ENCODE measurements around the gene ZNF205. TPM values are rescaled to one million over a fixed set of nuclear protein-coding genes. Genes with fewer than 3 reads are reported as not detected.

The ZNF205 gene
- total and polyA plus RNA-seq, 2 of the 8 experiments (the other 6 are each of a cell fraction or from before 2014, with no cell fraction given) = 19.1 to 19.9 TPM

DNA sequence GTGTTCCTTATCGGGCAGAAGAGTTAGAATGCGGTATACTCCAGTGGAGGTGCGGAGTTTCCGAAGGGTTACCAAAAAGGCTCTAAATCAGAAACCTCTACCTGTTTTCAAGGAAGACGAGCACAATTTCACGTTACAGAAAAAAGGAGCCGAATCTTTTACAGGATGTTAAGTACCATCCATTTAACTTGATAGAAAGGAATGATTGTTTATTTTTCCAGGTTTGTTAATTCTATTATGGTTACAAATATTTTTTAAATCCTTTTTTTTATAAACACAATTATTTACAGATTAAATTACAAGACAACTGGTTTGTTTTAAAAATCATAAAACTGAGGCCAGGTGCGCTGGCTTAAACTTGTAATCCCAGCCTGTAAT lies 40.6 kb downstream of the ZNF205 start:
- no peak overlapping the region for H3K56ac ChIP-seq (replicated peaks; ENCODE audit: insufficient read length, low read depth, low read length)
- peaks cover 0 to 11% (median 7%) of the 10 kb centered on the region in 4 experiments; a peak in 5 of 7 replicates for H3K4me1 ChIP-seq (replicated peaks in 1 of 4; ENCODE audit: control insufficient read depth in 3 of 4, insufficient read depth in 4 of 4, low read length in 3 of 4)
- 24% methylated on average over 8 of the region's 8 CpGs; no CpG with 5 or more reads in 1 of the 2 experiments for WGBS, 2 experiments (ENCODE audit: extremely low coverage in 1 of 2, insufficient coverage in 1 of 2, insufficient read length in 1 of 2, insufficient replicate concordance in 2 of 2, low coverage in 1 of 2, low lambda C conversion rate in 2 of 2, missing lambda C conversion rate in 1 of 2)
- no peak overlapping the region for H2BK12ac ChIP-seq (ENCODE audit: low read depth, low read length)
- H2BK120ac ChIP-seq (replicated peaks; ENCODE audit: low read depth, low read length) = no peak overlapping the region
- H4K20me1 ChIP-seq (replicated peaks in 1 of 2; ENCODE audit: control insufficient read depth in 1 of 2, insufficient read depth in 2 of 2, low read length in 2 of 2) = peaks cover 0 to 4% of the 10 kb centered on the region in 2 experiments
- H2AK5ac ChIP-seq (ENCODE audit: low read depth, low read length) = no peak overlapping the region
- peaks cover 0 to 18% (median 14%) of the 10 kb centered on the region in 4 experiments; a peak in 5 of 7 replicates for H3K27me3 ChIP-seq (replicated peaks in 1 of 4; ENCODE audit: control insufficient read depth in 3 of 4, extremely low read depth in 1 of 4, insufficient read depth in 3 of 4, low read length in 3 of 4)
- H3K23me2 ChIP-seq (ENCODE audit: low read depth, low read length) = peaks cover 18% of the 10 kb centered on the region
- no peaks in the 10 kb centered on the region for H3K79me1 ChIP-seq (ENCODE audit: low read depth, low read length)
- H3K4ac ChIP-seq (replicated peaks; ENCODE audit: insufficient read length, low read depth, low read length) = no peak overlapping the region
- ChIA-PET CTCF (ENCODE audit: partially characterized antibody) (interaction anchor here (1.2 to 10.9 kb wide), 6 partner anchors 13 to 32 kb away, joined by 3 to 174 read pairs (median 18); partner anchors contain the start of gene ZNF213), POLR2A (ENCODE audit: partially characterized antibody) (interaction anchor here (0.9 to 8.6 kb wide), 6 partner anchors 17 to 81 kb away, joined by 3 to 69 read pairs (median 3); partner anchors contain the start of genes ZNF200, ZNF213 and ZSCAN10)
- H2BK15ac ChIP-seq (ENCODE audit: low read length) = no peak overlapping the region
- no peak for DNase-seq (ENCODE audit: low read depth in 1 of 2, low spot score in 2 of 2)
- FAIRE-seq = no peak
- no peaks in the 10 kb centered on the region for H3K36me3 ChIP-seq (ENCODE audit: control insufficient read depth in 2 of 4, insufficient read depth in 4 of 4, low read length in 3 of 4)
- H3K4me3 ChIP-seq (ENCODE audit: extremely low read depth in 1 of 4, insufficient read depth in 2 of 4, low read depth in 3 of 4, low read length in 4 of 4) = peak overlapping the region in 1 of 4 experiments; percentile 72; a peak in 2 of 8 replicates
- peak overlapping the region in 1 of 2 experiments; percentile 73; a peak in 1 of 4 replicates for H3K4me2 ChIP-seq (ENCODE audit: insufficient read depth in 1 of 2, low read depth in 2 of 2, low read length in 2 of 2)
- H3K79me2 ChIP-seq (ENCODE audit: control insufficient read depth in 1 of 2, insufficient read depth in 2 of 2, low read length in 2 of 2) = no peaks in the 10 kb centered on the region
- no peak overlapping the region for H3K23ac ChIP-seq (ENCODE audit: insufficient read length)
- H4K5ac ChIP-seq (ENCODE audit: insufficient read length, low read depth, low read length) = no peak overlapping the region
- H3K14ac ChIP-seq (ENCODE audit: insufficient read length) = no peak overlapping the region
- no peak overlapping the region for H2AFZ ChIP-seq (ENCODE audit: low read length)
- H3K18ac ChIP-seq (ENCODE audit: extremely low read depth, low read length) = no peak overlapping the region
- H4K8ac ChIP-seq (ENCODE audit: extremely low read depth, insufficient read depth, low read length) = no peak overlapping the region
- H4K91ac ChIP-seq (replicated peaks; ENCODE audit: insufficient read length, low read length) = no peak overlapping the region
- H3K9ac ChIP-seq (replicated peaks in 1 of 4; ENCODE audit: extremely low read depth in 1 of 4, low read depth in 3 of 4, low read length in 3 of 4) = no peak overlapping the region
- H2BK5ac ChIP-seq (ENCODE audit: low read depth, low read length) = no peak overlapping the region
- no peak overlapping the region for H2BK20ac ChIP-seq (ENCODE audit: low read length)
- no peak overlapping the region for H3K27ac ChIP-seq (ENCODE audit: low read depth, low read length)
- H3K9me3 ChIP-seq (ENCODE audit: insufficient read depth in 2 of 2, low read depth in 1 of 2, low read length in 1 of 2) = no peaks in the 10 kb centered on the region
- TF ChIP-seq PHF8 (conservative IDR thresholded peaks at IDR 0.05; ENCODE audit: low read depth, low read length) (no peak), ATF3 (IDR thresholded peaks at IDR 0.05; ENCODE audit: insufficient read depth, low read depth, low read length) (no peak), NRF1 (IDR thresholded peaks at IDR 0.05; ENCODE audit: low read depth, low read length) (no peak), RXRA (IDR thresholded peaks at IDR 0.05; ENCODE audit: insufficient read depth, low read depth, low read length) (no peak), RAD21 (IDR thresholded peaks at IDR 0.05 in 1 of 2, conservative IDR thresholded peaks at IDR 0.05 in 1 of 2; ENCODE audit: low read depth in 2 of 2, low read length in 2 of 2) (no peak), SP1 (IDR thresholded peaks at IDR 0.05; ENCODE audit: low read depth, low read length) (no peak), BRCA1 (IDR thresholded peaks at IDR 0.05; ENCODE audit: low read depth, low read length) (no peak), CREB1 (IDR thresholded peaks at IDR 0.05) (no peak; the same call in 1 of the 2 replicates), TAF1 (IDR thresholded peaks at IDR 0.05; ENCODE audit: low read depth, low read length) (no peak), RBBP5 (IDR thresholded peaks at IDR 0.05; ENCODE audit: borderline replicate concordance, low read depth, low read length) (no peak), ZNF274 (IDR thresholded peaks at IDR 0.05; ENCODE audit: borderline replicate concordance, extremely low read depth, low read length) (no peak), SIX5 (IDR thresholded peaks at IDR 0.05; ENCODE audit: low read depth, low read length) (no peak)
- TF ChIP-seq, protein P1, sequence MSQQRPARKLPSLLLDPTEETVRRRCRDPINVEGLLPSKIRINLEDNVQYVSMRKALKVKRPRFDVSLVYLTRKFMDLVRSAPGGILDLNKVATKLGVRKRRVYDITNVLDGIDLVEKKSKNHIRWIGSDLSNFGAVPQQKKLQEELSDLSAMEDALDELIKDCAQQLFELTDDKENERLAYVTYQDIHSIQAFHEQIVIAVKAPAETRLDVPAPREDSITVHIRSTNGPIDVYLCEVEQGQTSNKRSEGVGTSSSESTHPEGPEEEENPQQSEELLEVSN (IDR thresholded peaks at IDR 0.05) = no peak

Measured in H1 (cell line).